NCI-H460 (cell line): ENCODE data around the gene SSH2. TPM values are rescaled to one million over a fixed set of nuclear protein-coding genes. Genes with fewer than 3 reads are reported as not detected.

Experiments
- DNase-seq: peaks from one replicate; pipeline ENCODE4 v3.0.0-alpha.2; 2016; ENCODE audit warnings: low read depth; ENCODE audit errors: extremely low read depth
- total RNA-seq: library from RNA; depleted of rRNA; stranded (reverse); fragments of >200 nt; shearing (Covaris generic); gene quantifications from 2 replicates; pipeline ENCODE4 v1.2.3, GENCODE V29; 2014

SSH2 gene
- total RNA-seq, 1 experiment from 2014 or later = 7.6 TPM

DNA sequence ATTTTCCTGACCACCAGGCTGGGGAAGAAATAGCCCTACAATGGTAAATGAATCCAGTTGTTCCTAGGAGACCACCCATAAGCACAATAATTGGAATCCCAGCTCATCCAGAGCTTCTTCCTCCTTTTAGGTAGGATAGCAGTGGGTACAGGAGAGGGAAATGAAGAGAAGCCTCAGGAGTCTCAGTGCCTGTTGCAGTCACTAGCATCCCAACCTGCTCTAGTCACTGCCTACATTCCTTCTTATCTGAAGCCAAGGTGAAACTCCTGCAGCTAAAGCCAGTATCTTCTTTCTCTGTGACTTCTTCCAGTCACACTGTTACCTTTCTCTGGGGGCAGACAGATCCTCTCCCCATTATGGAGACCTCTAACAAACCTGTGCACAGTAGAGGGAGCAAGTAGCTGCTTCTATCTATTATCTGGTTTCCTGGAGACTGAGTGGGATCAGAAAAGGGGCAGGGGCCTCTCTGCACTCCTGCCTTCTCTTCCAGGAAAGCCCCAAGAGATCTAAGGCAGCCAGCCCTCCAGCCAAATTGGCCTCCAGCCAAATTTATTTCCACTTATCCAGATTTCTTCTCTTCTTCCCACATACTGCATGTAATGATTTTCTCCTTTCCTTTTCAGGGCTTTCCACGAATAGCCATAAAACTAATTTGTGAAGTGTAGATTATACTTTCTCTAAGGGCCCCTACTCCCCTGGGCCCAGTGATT lies 85.5 kb downstream of the SSH2 start:
- DNase-seq = no peak

DNA sequence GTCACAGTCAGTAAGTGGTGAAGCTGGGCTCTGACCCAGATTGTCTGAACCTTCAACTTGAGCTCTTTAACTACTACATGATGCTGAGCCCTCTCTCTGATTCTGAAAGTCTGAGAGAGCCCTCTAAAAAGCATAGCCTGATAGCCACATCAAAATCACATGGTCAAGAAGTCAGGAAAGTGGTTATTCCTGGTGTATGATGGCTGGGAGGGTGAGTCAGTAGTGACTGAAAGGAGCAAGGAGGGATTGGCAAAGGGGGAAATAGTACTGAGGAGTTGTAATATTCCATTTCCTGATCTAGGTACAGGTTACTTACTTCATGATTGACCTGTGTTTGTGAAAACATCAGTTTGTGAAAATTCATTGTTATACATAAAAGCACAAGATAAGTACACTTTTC lies 89.1 kb downstream of the SSH2 start:
- DNase-seq = no peak

DNA sequence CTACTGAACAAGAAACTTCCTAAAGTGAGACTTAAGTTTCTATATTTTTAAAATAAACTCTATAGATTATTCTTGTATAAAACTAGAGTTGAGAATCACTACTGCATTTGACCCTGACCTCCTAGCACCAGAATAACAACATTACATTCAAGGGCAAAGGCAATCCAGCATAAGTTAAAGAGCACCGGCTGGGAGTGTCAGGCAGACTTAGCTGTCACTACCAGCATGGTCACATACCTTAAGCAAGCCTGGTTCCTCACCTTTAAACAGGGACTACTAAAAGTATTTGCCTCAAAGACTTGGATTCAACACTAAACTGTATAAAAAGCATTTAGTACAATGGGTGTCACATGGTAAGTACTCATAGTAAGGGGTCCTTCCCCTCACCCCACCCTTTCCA lies 90.4 kb downstream of the SSH2 start:
- no peak for DNase-seq

DNA sequence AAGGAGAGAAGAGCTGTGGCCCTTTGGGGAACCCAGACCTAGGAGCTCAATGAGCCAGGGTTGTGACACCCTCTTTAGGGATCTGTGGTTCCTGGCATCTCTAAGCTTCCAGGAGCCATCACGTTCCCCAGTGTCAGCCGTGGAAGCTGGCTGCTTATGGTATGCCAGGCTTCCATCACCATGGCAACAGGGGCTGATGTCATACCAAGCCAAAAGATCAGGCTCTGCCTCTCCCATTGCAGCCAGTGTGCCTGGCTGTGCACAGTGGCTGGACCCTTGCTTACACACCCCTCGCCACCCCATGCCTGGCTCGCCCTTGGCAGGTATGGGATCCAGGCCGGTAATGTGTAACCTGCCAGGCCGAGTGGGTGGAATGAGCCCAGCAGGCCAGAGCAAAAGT lies 91.1 kb downstream of the SSH2 start:
- DNase-seq = no peak

DNA sequence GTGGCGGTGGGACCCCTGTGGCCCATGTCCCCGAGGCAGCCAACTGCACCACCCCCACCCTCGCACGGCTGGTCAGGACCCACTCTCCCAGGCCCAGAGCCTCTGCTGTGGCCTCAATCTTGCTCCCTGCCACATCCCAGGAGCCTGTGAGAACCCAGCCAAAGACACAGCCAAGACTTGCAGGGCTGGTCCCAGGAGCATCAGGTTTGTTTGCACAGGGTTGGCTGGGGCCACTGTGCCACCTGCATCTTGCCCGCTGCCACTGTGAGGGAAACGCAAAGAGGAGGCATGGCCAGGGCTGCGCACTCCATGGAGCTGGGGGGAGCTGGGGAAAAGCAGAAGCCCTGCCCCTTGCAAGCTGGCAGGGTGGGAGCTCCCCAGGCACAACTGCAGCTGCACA lies 92.5 kb downstream of the SSH2 start:
- no peak for DNase-seq

DNA sequence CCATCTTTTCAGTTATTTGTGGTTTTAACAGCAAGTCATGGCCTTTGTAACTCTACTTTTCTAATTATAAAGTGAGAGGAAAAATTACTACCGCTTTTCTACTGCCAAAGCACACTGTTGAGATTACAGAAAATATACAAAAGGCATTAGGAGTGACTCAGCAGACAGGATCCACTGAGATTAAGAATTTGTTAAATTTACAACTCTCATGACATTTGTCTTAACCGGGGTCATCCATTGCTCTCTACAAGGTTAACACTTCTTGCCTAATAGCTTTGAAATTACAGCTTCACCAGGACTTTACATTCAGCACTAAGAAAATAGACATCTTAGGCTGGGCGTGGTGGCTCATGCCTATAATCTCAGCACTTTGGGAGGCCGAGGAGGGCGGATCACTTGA lies 93.4 kb downstream of the SSH2 start:
- DNase-seq = no peak

DNA sequence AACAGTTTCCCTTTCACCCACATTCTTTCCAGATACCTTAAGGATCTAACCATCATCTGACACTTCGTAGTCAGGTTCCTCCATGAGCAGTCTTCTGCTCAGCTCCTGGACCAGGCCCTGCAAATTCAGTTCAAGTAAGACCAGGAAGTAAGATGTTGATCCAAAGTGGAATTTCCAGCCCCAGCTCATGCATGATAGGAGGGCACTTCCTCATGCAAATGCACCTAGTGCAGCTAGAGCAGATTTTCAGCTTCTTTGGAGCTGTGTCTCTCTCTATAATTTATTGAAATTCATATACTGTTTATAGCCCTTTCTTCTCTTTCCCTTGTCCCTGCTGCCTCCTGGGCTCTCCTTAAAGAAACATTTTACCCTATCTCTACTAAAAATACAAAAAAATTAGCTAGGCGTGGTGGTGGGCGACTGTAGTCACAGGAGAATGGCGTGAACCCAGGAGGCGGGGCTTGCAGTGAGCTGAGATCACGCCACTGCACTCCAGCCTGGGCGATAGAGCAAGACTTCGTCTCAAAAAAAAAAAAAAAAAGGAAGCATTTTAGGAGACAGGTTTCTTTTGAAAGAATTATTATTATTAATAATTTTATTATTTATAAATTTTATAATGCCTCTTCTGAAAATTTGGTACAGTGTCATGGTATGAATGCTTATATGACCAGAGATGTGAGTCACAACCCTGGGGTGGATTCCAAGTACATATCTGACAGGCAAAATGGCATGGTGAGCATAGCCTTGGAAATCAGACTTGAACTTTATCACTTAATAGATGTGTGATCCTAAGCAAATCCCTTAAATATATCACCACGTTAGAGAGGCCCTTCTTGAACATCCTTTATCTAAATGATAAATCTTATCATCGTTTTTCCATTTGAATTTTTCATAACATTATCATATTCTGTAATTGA lies 94.3 kb downstream of the SSH2 start:
- no peak for DNase-seq

DNA sequence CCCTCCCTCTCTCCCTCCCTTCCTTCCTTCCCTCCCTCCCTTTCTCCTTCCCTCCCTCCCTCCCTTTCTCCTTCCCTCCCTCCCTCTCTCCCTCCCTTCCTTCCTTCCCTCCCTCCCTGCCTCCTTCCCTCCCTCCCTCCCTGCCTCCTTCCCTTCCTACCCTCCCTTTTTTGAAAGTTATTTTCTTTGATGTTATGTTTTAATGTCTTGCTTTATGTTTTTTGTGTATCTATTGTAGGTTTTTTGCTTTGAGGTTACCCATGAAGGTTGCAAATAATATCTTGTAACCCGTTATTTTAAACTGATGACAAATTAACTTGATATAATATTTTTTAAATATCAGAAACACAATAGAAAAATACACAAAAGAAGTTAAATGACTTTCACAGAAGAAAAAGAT lies 96.2 kb downstream of the SSH2 start:
- no peak for DNase-seq

DNA sequence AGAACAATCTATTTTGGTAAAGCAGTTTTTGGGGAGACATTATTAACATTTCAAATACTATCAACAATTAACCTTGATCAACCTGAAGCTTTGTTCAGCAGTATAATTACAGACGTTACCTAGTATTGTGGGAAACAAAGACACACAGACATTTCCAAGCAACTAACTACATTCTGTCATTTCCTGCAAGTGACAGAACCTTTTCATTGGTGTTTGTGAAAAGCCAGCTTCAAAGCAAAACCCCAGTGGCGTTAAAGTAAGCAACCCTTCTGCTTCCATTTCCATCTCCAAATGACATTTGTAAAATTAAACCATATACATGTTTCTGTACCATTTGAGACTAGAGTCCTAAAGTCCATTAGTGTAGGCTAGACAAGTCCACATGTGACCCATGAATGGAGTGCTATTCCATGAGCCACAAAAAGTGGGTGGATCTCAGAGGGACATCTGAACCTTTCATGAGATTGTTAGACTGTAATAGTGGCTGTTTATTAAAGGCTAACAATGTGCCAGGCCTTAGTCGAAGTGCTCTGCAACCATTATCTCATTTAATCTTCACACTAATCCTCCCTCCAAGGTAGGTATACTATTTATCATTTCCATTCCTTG lies 101.2 kb downstream of the SSH2 start:
- DNase-seq = no peak

DNA sequence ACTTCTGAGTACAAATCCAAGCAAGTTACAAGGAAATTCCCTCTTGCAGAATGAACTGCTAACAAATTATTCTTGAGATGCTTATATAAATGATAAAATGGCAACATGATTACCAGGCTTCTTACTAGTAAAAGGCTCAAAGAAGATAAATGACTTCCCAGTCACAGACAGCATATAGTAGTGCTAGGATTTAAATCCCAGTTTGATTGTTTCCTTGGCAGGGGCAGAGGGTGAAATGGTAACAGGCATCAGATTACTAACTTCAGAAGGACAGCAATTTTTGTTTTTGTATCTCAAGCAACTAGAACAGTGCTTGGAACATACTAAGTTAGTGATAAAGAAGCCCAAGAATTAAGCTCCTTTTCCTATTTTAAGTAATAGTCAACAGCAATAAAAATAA lies 102.8 kb downstream of the SSH2 start:
- no peak for DNase-seq

DNA sequence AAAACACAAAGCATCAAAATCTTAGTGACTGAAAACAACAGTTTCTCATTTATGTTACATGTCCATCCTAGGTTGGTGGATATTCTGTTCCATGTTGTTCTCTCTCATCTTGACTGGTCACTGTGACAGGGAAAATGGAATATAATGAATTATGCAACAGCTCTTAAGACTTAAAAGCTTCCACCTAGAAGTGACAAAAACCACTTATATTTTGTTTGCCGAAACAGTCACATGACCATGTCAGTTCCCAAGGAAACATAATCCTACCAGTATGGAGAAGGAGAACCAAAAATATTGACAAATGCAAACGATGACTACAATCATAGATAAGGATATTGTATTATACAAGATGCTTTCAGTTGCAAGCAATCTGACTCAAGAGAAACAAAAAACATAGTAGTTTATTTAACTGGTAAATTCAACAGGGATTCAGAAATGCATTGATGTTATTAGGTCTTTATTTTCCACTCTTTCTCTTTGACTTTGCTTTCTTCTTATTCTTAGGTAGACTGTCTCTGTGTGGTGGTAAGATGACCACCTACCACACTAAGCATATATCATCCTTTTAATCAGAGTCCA lies 103.8 kb downstream of the SSH2 start:
- no peak for DNase-seq

DNA sequence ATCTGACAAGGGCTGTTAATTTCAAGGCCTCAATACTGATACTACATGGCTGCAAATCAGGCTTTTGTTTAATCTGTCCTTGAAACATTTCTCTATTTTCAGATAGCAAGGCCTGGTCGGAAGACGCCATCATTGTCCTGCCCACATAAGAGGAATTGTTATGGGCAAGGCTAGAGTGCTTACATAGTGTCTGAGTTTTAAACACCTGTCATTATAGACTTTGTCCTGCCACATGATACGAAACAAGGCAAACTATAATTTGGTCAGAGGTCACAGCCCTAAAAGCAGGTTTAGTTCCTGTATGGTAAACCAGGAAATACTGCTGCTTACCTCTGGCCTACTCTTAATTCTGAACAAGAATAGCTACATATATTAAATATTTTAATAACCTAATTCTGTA lies 104.4 kb downstream of the SSH2 start:
- no peak for DNase-seq

DNA sequence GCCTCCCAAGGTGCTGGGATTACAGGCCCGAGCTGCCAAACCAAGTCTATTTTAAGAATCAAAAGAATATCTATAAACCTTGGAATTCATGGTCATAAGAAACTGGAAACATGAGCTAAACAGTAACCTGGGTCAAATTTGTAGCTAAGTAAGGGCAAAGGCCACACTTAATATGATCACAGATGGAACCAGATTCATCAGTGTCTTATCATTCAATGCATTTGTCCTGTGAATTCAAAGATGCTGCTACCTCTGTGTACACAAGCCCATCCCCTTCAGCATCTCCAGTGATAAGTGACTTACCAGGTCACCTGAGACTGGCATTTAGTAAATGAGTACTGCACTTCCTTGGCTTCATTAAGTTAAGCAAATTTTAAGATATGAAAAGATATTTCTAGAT lies 108.1 kb downstream of the SSH2 start:
- DNase-seq = no peak

DNA sequence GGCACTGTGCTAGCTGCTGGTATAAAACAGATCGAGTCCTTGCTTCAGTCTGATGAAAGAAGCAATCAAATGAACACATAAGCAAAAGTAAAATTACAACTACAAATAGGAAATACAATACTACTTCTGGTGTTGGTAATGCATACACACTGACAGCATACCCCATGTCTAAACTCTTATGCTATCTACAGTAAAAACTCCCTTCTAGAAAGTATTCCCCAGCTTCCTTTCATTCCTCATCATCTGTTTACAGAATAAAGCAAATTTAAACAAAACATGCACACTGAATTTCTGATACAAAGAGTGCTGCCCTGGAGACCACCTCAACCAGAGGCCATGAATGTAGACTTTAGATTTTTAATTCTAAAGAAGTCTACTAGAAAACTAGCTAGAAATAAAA lies 109.6 kb downstream of the SSH2 start:
- DNase-seq = no peak

DNA sequence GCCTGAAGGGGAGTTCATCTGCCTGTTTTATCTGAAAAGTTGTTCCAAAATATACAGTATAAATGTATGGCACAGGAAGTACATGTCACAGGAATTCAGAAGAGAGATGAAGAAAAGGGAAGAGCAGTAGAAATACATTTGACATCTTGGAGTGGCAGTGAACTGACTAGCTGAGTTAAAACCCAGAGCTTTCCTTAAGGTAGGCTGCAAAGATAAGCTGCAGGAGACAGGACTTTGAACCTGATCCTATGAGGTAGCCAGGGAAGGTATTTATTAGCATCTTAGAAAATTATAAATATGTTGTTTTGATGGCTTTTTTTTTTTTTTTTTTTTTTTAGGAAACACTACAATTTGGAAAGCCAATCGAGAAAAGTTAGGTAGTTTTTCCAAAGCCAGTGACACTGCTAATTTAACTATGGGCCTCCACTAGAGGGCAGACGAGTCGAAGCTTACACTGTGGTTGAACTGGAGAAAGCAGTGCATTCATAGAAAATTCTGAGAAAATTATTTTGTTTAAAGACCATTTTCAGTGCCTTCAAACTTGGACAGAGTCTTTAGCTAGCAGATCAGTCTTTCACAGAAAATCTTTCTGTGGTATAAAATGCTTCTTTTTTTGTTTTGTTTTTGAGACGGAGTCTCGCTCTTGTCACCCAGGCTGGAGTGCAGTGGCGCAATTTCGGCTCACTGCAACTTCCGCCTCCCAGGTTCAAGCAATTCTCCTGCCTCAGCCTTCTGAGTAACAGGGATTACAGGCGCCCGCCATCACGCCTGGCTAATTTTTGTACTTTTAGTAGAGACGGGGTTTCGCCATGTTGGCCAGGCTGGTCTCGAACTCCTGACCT lies 122.3 kb downstream of the SSH2 start:
- DNase-seq = peak; percentile 70

DNA sequence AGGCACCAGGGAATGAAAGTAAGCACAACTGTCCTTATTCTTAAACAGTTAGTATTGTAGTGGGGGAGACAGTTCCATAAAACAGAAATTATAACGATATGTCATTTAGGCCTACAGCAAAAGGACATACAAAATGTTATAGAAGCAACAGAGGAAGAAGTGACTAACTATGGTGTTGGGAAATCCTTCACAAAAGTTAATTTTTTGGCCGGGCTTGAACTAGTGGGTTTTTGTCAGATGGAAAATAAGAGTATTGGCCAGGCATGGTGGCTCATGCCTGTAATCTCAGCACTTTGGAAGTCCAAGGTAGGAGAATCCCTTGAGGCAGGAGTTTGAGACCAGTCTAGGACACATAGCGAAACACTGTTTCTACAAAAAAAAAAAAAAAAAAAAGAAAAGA lies 127.8 kb downstream of the SSH2 start:
- DNase-seq = no peak

DNA sequence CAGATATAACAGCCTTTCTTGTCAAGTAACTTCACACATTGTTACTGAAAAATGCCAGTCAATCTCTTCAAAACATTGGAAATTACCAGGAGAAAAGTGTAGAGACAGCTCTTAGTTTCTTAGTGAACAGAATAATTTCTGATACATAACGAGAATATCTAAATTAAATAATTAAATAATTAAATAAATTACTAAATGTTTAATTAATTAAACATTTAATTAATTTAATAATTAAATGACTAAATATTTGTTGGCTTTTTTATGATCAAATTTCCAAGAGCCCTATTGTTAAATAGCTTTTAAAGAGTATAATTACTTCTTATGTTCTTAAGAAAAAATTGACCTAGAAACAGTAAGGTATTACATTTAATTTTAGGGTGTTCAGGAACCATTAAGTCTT lies 129.6 kb downstream of the SSH2 start:
- no peak for DNase-seq

DNA sequence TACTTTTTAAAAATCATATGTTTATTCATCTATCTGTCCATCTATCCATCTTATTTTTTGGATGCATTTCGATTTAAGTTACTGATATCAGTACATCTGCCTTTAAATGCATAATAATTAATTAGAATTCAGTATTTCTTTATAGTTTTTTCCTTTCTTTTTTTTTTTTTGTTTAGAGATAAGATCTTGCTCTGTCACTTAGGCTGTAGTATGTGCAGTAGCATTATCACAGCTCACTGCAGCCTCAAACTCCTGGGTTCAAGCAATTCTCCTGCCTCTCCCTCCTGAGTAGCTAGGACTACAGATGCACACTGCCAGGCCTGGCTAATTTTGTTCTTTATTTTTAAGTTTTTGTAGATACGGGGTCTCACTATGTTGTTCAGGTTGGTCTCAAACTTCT lies 133.4 kb downstream of the SSH2 start:
- no peak for DNase-seq

DNA sequence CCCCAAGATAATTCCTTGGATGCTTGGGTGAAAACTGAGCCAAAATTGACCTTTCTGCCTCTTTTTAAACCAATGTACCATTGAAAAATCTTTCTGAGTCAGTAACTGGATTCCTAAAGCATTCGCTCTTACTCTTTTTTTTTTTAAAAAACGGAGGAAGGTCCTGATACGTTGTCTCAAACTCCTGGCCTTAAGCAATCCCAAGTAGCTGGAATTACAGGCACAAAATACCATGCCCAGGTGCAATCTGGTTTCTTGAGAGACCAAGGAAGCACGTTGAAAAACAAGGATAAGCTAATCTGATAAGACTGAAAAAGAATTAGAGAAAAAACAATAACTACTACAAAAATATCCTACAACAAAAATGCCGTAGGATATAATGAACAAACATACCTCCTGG lies 136.5 kb downstream of the SSH2 start:
- no peak for DNase-seq

DNA sequence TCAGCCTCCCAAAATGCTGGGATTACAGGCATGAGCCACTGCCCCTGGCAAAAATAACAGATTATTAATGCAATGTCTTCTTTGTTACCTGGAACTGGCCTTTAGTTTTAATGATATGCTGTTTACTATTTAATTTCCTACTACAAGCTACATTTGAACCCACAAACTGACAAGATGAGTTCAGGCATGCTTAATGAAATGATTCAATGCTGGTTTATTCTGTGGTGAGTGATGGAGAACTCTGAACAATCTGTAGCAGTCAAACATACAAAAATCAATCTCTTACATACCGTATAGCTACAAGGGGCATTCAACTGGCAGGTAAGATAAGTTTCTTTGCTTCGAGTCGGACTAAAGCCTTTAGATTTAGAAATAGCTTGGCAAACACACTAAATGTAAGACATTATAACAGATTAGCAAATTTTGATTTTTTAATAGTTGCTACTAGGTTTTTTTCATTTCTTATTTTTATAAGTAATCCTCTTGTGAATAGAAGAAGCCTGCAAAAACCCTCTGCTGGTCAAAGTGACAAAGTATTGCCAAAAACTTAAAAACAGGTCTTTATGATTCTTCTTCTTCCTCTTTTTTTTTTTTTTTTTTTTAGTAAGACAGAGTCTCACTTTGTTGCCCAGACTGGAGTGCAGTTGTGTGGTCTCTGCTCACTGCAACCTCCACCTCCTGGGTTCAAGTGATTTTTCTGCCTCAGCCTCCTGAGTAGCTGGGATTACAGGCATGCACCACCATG lies 138.5 kb downstream of the SSH2 start:
- no peak for DNase-seq
